ENCODE measurements around the gene FBRSL1.

FBRSL1 gene

DNA sequence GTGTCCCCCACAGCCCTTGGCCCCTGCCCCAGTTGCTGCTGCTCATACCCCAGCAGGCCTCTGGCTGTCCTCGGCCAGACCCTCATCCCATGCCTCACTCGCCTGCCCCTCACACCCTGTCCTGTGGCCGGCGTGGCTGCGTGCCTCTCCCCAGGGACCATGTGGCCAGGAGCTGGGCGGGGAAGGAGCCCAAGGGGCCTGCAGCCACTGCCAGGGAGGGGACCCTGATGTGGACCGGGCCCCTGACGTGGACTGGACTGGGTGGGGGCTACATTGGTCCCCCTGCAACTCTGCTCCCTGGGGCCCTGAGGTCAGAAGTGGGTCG is 10.9 kb downstream of the FBRSL1 start:
- DNase-seq (ENCODE audit: low spot score), result no peak
- TF ChIP-seq CTCF (IDR thresholded peaks at IDR 0.05; ENCODE audit: borderline replicate concordance, control extremely low read depth, extremely low read depth, insufficient read depth, missing control alignments), result no peak
- in situ Hi-C loops (cut with MboI; ENCODE audit: low sequenced_read_pairs, unreplicated experiment), result no loop called here

DNA sequence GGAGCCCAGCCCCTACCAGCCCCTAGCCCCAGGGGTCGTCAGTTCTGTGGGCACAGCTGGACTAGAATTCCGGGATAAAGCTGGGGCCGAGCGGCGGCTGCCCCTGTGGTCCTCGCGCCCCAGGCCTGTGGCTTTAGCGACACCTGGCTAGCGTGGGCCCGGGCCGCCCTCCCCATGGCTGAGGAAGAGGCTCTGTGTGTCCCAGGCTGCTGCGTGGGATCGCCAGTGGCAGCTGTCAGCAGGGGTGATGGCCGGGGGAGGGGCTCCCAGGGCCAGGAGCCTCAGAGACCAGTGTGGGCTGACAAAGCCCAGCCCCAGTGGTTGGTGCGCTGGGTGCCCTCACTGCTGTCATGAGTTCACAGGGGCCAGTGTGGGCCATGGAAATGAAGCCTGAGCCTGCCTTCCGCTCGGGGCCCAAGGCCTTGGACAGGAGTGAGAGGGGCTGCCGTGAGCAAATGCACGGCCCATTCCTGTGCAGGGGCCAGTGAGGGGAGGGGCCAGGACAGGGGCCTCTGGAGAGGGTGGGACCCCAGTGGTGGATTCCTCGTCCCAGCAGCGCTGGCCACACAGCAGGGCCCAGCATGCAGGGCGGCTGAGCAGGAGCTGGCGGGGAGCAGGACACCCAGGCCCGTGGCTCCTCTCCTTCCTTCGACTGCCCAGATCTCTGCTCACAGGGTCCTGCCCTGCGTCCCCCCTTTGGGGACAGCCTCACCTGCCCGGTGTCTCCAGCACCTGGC is 11.4 kb downstream of the FBRSL1 start:
- TF ChIP-seq CTCF (IDR thresholded peaks at IDR 0.05; ENCODE audit: borderline replicate concordance, control extremely low read depth, extremely low read depth, insufficient read depth, missing control alignments), result no peak
- in situ Hi-C loops (cut with MboI; ENCODE audit: low sequenced_read_pairs, unreplicated experiment), result no loop called here
- DNase-seq (ENCODE audit: low spot score), result no peak

DNA sequence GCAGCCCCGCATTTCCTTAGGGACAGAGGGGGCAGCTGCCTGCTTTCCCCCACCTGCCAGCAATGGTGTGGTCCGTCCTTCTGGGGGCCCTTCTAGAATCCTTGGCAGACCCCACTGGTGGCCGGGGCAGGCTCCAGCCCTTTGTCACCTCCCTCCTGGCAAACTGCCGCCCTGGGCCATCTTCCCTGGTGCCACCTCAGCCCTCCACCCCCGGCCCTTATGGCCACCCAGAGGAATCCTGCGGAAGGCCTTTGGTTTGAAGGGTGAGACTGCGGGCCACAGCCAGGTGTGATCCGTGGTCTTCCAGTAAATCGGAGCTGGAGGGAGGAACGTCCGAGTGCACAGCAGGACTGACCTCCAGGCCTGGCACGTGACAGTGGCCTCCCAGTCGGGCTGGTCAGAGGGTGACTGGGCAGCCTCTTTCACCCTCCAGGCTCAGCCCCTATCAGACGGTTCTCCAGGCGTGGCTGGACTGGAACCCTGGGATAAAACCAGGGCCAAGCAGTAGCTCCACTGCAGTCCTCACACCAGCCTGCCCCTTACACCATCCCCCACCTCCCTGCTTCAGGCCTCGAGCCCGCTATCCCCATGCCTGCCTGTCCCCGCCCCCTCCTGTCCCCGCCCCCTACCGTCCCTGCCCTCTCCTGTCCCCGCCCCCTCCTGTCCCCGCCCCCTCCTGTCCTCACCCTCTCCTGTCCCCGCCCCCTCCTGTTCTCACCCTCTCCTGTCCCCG is 12.4 kb downstream of the FBRSL1 start:
- in situ Hi-C loops (cut with MboI; ENCODE audit: low sequenced_read_pairs, unreplicated experiment), result no loop called here
- DNase-seq (ENCODE audit: low spot score), result no peak
- TF ChIP-seq CTCF (IDR thresholded peaks at IDR 0.05; ENCODE audit: borderline replicate concordance, control extremely low read depth, extremely low read depth, insufficient read depth, missing control alignments), result no peak

GRCh38 chr12:132502882-132503193 is 12.9 kb downstream of the FBRSL1 start:
- no peak for DNase-seq (ENCODE audit: low spot score)
- in situ Hi-C loops (cut with MboI; ENCODE audit: low sequenced_read_pairs, unreplicated experiment), result no loop called here

DNA sequence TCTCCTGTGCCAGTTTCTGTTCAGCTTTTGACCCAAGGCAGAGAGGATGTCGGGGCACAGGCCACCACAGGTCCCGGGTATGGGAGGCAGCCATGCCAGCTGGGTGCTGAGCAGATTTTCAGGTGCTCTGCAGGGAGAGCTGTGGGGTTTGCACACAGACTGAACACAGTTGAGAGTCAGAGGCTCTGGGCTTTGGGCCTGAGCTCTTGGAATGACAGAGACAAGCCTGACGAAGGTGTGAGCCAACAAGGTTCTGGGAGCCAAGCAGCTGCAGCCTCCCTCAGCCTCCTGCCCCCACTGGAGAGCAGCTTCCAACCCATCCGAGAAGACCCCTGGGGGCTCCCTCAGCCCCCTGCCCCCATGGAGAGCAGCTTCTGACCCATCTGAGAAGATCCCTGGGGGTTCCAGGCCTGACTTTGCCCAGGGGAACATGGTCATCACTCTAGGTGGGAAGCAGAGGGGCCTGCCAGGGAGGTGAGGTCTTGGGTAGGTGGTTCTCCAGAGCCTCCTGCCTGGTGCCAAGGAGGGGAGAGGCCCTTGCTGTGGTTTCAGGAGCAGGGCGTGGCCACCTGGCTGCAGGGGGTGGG is 13.8 kb downstream of the FBRSL1 start:
- TF ChIP-seq CTCF (IDR thresholded peaks at IDR 0.05; ENCODE audit: borderline replicate concordance, control extremely low read depth, extremely low read depth, insufficient read depth, missing control alignments), result no peak
- DNase-seq (ENCODE audit: low spot score), result no peak
- in situ Hi-C loops (cut with MboI; ENCODE audit: low sequenced_read_pairs, unreplicated experiment), result no loop called here

More at GRCh38 chr12:132502882-132503193, 12.9 kb downstream of the FBRSL1 start:
- TF ChIP-seq CTCF (IDR thresholded peaks at IDR 0.05; ENCODE audit: borderline replicate concordance, control extremely low read depth, extremely low read depth, insufficient read depth, missing control alignments), result no peak

- no peak for DNase-seq (ENCODE audit: low spot score)
- in situ Hi-C loops (cut with MboI; ENCODE audit: low sequenced_read_pairs, unreplicated experiment), result no loop called here
- no peak for TF ChIP-seq CTCF (IDR thresholded peaks at IDR 0.05; ENCODE audit: borderline replicate concordance, control extremely low read depth, extremely low read depth, insufficient read depth, missing control alignments)
Measured at GRCh38 chr12:132505105-132505851, 15.3 kb downstream of the FBRSL1 start.
